Mammary epithelial cell (primary cell): ENCODE measurements around the gene MPST.

ENCODE experiments used
- CTCF ChIP-seq, 2 donors: IDR thresholded peaks in 1 of 2; conservative IDR thresholded peaks in 1 of 2; 2 replicates each; pipeline ENCODE4 v1.5.1; 2011 to 2012; ENCODE audit warnings: inconsistent platforms in 2 of 2, low read length in 2 of 2, mild to moderate bottlenecking in 2 of 2, control low read depth in 1 of 2, low read depth in 1 of 2; ENCODE audit not compliant: insufficient read depth in 1 of 2; ENCODE audit errors: extremely low read depth in 1 of 2
- EZH2 ChIP-seq: IDR thresholded peaks from 2 replicates; pipeline ENCODE4 v1.6.1; 2012; ENCODE audit warnings: low read length, inconsistent platforms, borderline replicate concordance

- TF ChIP-seq CTCF (conservative IDR thresholded peaks at IDR 0.05 in 1 of 2, IDR thresholded peaks at IDR 0.05 in 1 of 2; ENCODE audit: extremely low read depth in 1 of 2, insufficient read depth in 1 of 2, low read depth in 1 of 2, low read length in 2 of 2) (no peak), EZH2 (no peak)
Observed at GRCh38 chr22:36988075-36988832, 31.3 kb upstream of the MPST start.
